ENCODE data around the gene TAOK1. TPM values are rescaled to one million over a fixed set of nuclear protein-coding genes. Genes with fewer than 3 reads are reported as not detected.

Gene TAOK1
- total and polyA plus RNA-seq, 2 experiments from 2014 or later, result 5.8 to 43.1 TPM

DNA sequence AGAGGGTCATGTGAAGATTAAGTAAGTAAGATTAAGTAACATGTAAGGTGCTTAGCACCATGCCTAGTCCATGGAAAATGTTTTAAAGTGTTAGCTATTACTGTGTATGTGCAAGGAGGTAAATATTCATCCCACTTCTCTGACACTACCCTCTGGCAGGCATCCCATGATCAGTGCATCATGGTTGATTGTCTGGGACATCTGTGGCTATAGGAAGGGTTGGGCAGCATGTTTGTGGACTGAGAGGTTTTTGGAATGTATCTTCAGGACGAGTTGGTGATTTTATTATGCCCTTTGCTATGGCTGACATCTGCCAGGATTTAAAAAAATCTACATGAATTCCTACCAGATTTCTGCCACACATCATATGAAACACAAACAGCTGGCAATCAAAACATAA lies 6.5 kb upstream of the TAOK1 start:
- no peak overlapping the region for H3K27ac ChIP-seq
- TF ChIP-seq, protein P1, sequence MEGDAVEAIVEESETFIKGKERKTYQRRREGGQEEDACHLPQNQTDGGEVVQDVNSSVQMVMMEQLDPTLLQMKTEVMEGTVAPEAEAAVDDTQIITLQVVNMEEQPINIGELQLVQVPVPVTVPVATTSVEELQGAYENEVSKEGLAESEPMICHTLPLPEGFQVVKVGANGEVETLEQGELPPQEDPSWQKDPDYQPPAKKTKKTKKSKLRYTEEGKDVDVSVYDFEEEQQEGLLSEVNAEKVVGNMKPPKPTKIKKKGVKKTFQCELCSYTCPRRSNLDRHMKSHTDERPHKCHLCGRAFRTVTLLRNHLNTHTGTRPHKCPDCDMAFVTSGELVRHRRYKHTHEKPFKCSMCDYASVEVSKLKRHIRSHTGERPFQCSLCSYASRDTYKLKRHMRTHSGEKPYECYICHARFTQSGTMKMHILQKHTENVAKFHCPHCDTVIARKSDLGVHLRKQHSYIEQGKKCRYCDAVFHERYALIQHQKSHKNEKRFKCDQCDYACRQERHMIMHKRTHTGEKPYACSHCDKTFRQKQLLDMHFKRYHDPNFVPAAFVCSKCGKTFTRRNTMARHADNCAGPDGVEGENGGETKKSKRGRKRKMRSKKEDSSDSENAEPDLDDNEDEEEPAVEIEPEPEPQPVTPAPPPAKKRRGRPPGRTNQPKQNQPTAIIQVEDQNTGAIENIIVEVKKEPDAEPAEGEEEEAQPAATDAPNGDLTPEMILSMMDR (IDR thresholded peaks at IDR 0.05; ENCODE audit: low read depth, low read length), result no peak
- no peak for DNase-seq (ENCODE audit: low read depth in 1 of 2, low spot score in 1 of 2)

DNA sequence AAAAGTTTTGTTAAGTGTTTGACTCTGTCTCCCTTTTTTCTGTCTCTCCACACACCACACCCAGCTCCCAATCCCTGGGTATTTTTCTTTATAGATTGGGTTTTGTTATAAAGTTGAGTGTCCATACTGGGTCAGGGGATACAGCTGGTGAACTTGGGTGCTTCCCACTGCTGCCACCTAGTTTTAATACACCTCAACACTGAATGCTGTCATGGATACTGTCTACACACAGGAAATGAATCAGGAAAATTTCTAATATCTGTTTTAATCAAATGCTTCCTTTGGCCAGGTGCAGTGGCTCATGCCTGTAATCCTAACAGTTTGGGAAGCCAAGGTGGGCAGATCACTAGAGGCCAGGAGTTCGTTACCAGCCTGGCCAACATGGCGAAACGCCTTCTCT lies 5.3 kb upstream of the TAOK1 start:
- no peak overlapping the region for H3K27ac ChIP-seq
- H3K4me1 ChIP-seq (ENCODE audit: low read depth), result no peaks in the 10 kb centered on the region
- H3K36me3 ChIP-seq, result no peaks in the 10 kb centered on the region
- no peaks in the 10 kb centered on the region for H3K9me3 ChIP-seq (ENCODE audit: low read depth)
- H3K27me3 ChIP-seq, result no peaks in the 10 kb centered on the region
- TF ChIP-seq, protein P1 (IDR thresholded peaks at IDR 0.05; ENCODE audit: low read depth, low read length), result no peak
- H3K4me3 ChIP-seq, result no peak overlapping the region
- DNase-seq (ENCODE audit: low read depth in 1 of 2, low spot score in 1 of 2), result no peak

More for the DNA sequence above, 6.5 kb upstream of the TAOK1 start:
- Histone ChIP-seq H3K9me3 (ENCODE audit: low read depth) (no peaks in the 10 kb centered on the region), H3K4me3 (no peak overlapping the region), H3K27me3 (no peaks in the 10 kb centered on the region), H3K36me3 (no peaks in the 10 kb centered on the region), H3K4me1 (ENCODE audit: low read depth) (no peaks in the 10 kb centered on the region)

DNA sequence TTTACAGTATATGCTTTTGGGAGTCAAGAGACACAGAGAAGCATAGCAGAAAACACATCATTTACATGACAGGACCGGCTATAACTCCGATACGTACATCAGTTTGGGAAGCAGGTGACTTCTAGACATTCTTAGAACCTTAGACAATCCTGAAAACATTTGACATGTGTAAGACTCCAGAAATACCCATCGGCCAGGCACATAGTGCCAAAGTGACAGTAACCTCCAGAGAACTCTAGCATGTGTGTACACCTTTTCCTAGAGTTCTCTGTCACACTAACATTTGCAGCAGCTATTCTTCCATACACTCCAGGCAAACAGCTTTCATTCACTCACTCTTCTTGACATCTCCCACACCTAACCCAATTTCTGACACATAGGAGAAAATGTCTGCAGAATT lies 3.4 kb upstream of the TAOK1 start:
- H3K27ac ChIP-seq, result no peak overlapping the region
- DNase-seq (ENCODE audit: low read depth in 1 of 2, low spot score in 1 of 2), result no peak
- TF ChIP-seq, protein P1 (IDR thresholded peaks at IDR 0.05; ENCODE audit: low read depth, low read length), result no peak
- no peaks in the 10 kb centered on the region for H3K36me3 ChIP-seq
- H3K27me3 ChIP-seq, result no peaks in the 10 kb centered on the region
- H3K4me3 ChIP-seq, result no peak overlapping the region
- peaks cover 3% of the 10 kb centered on the region for H3K4me1 ChIP-seq (ENCODE audit: low read depth)
- H3K9me3 ChIP-seq (ENCODE audit: low read depth), result no peaks in the 10 kb centered on the region

DNA sequence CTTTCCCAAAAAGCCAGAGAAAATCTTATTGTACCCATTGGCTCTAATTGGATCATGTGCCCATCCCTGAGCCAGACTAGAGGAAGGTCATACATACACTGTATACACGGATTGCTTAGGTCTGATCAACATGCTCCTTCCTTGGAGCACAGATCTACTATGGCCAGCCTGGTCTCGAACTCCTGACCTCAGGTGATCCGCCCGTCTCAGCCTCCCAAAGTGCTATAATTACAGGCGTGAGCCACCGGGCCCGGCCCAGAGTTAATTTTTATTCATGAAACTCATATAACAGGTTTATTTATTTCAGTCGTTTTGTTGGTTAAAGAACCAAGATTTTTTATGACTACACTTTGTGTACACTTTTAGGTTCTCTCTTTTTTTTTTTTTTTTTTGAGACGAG lies 1.2 kb upstream of the TAOK1 start:
- Histone ChIP-seq H3K27ac (no peak overlapping the region), H3K27me3 (no peaks in the 10 kb centered on the region), H3K4me3 (no peak overlapping the region), H3K9me3 (ENCODE audit: low read depth) (no peaks in the 10 kb centered on the region), H3K36me3 (no peaks in the 10 kb centered on the region), H3K4me1 (ENCODE audit: low read depth) (peaks cover 24% of the 10 kb centered on the region)
- TF ChIP-seq, protein P1 (IDR thresholded peaks at IDR 0.05; ENCODE audit: low read depth, low read length), result no peak
- DNase-seq (ENCODE audit: low read depth in 1 of 2, low spot score in 1 of 2), result no peak

DNA sequence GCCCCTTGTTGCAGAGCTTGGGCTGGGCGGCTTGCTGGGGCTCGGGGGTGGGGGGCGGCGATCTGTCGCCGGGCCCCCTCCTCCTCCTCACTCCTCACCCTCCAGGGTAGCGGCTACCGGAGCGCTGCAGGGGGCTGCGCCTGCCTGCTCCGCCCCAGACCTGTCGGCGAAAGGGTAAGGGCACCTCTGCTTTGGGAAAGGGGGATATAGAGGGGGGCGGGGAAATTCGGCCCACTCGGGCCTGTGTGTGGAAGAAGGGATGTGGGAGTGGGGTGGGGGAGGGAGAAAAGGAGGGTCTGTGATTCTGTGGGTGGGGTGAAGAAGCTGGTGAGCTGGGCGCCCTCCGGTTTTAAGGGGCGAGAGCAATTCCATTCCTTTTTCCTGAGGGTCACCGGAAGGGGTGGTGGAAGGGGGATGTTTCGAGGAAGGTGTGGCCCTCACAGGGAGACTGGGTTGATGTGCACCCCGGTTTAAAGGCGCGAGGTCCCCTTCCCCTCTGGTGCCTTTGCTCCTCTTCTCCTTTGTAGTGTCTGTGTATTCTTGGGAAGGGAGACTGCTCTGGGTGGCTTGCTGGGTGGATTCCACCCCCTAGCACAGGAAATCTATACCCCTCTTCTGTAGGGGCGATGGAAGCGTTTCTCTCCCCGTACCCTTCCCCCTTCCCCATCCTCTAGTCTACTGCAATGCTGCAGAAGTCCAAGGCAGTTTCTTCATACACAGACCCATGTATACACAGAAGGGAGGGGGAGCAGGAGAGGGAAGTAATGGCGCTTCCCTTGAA lies 878 bp downstream of the TAOK1 start:
- no peaks in the 10 kb centered on the region for H3K27me3 ChIP-seq
- no peaks in the 10 kb centered on the region for H3K36me3 ChIP-seq
- H3K9me3 ChIP-seq (ENCODE audit: low read depth), result no peaks in the 10 kb centered on the region
- TF ChIP-seq, protein P1 (IDR thresholded peaks at IDR 0.05; ENCODE audit: low read depth, low read length), result no peak
- DNase-seq (ENCODE audit: low read depth in 1 of 2, low spot score in 1 of 2), result peak; percentile 47 to 57
- H3K4me3 ChIP-seq, result peak overlapping the region; percentile 85
- peaks cover 24% of the 10 kb centered on the region for H3K4me1 ChIP-seq (ENCODE audit: low read depth)
- H3K27ac ChIP-seq, result peak overlapping the region; percentile 96

Data from cardiac muscle cell (in vitro differentiated cells and primary cell).